ENCODE data around the gene ANKH. TPM values are rescaled to one million over a fixed set of nuclear protein-coding genes. Genes with fewer than 3 reads are reported as not detected.

The ANKH gene
- total RNA-seq, 1 donor from 2014 or later: 10.3 TPM

DNA sequence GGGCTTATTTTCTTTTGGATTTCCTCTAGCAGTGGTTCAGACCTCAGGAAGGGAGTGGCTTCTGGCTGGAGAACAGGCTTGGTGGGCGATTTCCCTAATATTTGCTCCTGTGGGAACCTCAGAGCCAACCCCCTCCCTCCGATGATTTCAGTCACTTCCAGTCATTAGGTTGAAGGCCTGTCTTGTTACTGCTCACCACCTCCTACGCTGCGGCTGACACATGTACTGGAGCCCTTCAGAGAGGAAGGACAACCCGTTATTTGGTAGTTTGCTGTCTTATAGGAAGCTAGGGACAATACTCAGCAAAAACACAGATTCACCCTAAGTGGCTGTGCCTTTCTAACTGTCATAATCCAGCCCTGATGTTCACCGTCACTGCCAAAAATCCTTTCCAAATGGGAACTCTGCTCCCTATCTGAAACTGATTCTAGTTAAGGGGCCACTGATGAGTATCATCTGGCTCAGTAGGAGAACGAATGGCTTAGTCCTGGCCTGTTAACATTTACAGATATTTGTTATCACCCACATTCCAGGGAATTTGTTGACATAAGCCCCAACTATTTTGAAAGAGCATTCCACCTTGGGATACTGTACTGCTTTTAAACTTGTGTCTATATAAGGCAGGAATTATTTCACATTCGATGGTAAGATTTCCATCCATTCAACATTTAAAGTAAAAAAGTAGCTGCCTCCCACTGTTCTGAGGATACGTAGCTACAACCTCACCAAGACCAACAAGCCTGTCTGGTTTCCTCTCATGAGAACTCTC is 29.3 kb upstream of the ANKH start:
- no peak overlapping the region for H3K4me3 ChIP-seq (ENCODE audit: low read depth, low read length)
- no peak for DNase-seq (ENCODE audit: low read depth)
- TF ChIP-seq, protein P1, sequence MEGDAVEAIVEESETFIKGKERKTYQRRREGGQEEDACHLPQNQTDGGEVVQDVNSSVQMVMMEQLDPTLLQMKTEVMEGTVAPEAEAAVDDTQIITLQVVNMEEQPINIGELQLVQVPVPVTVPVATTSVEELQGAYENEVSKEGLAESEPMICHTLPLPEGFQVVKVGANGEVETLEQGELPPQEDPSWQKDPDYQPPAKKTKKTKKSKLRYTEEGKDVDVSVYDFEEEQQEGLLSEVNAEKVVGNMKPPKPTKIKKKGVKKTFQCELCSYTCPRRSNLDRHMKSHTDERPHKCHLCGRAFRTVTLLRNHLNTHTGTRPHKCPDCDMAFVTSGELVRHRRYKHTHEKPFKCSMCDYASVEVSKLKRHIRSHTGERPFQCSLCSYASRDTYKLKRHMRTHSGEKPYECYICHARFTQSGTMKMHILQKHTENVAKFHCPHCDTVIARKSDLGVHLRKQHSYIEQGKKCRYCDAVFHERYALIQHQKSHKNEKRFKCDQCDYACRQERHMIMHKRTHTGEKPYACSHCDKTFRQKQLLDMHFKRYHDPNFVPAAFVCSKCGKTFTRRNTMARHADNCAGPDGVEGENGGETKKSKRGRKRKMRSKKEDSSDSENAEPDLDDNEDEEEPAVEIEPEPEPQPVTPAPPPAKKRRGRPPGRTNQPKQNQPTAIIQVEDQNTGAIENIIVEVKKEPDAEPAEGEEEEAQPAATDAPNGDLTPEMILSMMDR (conservative IDR thresholded peaks at IDR 0.05; ENCODE audit: low read depth, low read length): no peak

DNA sequence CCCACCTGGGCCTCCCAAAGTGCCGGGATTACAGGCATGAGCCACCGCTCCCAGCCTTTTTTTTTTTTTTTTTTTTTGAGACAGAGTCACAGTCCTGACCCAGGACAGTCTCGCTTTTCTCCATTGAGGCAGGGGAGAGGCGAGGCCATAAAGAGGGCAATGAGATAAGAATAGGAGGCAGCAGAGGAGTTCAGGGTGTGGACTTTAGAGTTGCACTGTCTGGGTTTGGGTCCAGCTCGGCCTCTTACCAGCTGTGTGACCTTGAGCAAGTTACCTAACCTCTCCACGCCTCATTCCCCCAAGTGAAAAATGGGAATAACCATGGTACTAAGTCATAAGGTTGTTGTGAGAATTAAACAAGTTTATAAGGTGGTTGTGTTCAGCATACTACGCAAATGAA is 24.6 kb upstream of the ANKH start:
- H3K4me3 ChIP-seq (ENCODE audit: low read depth, low read length): no peak overlapping the region
- DNase-seq (ENCODE audit: low read depth): no peak
- TF ChIP-seq, protein P1 (conservative IDR thresholded peaks at IDR 0.05; ENCODE audit: low read depth, low read length): no peak

DNA sequence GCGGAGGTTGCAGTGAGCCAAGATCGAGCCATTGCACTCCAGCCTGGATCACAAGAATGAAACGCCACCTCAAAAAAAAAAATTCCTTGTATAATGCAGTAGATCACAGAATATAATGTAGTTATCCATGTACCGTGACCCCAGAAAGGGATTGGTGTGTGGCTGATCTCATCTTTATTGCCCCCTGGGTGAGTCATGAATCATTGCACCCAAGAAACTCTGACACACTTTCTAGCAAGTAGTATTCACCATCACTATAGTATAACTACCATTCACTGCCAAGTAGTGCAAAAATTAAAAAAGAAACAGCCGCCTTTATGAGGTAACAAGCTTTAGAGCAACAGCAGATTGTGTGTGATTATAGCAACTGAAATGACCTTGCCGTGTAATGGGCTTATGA is 23.7 kb upstream of the ANKH start:
- TF ChIP-seq, protein P1 (conservative IDR thresholded peaks at IDR 0.05; ENCODE audit: low read depth, low read length): no peak
- H3K4me3 ChIP-seq (ENCODE audit: low read depth, low read length): no peak overlapping the region
- no peak for DNase-seq (ENCODE audit: low read depth)

DNA sequence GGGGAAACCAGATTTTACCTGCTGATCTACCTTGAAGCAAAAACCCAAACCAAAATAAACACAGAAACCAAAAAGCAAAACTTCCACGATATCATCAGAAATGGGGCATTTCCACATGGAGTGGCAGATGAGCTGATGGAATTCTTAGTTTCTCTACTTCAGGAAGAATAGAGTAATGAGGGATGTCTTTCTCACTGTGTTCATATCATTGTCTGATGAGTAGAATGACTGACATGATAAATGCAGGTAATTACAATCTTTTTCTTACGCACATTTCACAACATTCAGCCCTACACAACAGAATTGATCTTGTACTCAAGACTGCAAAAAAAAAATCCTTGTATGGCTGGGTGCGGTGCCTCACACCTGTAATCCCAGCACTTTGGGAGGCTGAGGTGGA is 23.2 kb upstream of the ANKH start:
- no peak for DNase-seq (ENCODE audit: low read depth)
- TF ChIP-seq, protein P1 (conservative IDR thresholded peaks at IDR 0.05; ENCODE audit: low read depth, low read length): no peak
- no peak overlapping the region for H3K4me3 ChIP-seq (ENCODE audit: low read depth, low read length)

DNA sequence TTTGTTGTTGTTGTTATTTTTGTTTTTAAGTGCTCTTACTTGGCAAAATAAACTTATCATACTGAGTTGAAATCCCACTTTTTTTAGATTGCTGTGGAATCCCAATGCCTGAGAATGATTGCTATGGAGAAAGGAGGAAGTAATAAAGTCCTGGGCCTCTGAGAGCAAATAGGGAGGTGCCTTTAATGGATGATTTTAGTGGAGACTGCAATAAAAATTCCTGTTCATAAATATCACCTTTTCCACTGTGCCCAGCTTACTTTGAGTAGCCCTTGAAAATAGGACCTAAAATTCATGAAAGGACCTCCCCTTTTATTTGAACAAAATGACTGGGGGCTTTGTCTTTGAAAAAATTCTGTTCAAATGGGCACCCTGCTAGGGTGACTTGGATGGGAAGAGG is 21.8 kb upstream of the ANKH start:
- no peak for DNase-seq (ENCODE audit: low read depth)
- TF ChIP-seq, protein P1 (conservative IDR thresholded peaks at IDR 0.05; ENCODE audit: low read depth, low read length): no peak
- H3K4me3 ChIP-seq (ENCODE audit: low read depth, low read length): no peak overlapping the region

DNA sequence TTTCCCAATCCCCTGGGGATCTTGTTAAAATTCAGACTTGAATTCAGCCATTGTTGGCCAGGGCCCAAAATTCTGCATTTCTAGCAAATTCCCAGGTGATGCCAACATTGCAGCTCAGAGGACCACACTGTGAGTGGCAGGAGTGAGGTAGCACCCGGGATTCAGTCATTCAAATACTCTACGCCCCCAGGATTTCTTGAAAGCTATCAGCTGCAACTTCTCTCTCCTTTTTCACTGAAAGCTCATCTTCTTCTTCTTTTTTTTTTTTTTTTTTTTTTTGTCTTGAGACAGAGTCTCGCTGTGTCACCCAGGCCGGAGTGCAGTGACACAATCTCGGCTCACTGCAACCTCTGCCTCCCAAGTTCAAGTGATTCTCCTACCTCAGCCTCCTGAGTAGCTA is 19.3 kb upstream of the ANKH start:
- no peak overlapping the region for H3K4me3 ChIP-seq (ENCODE audit: low read depth, low read length)
- no peak for DNase-seq (ENCODE audit: low read depth)
- TF ChIP-seq, protein P1 (conservative IDR thresholded peaks at IDR 0.05; ENCODE audit: low read depth, low read length): no peak

DNA sequence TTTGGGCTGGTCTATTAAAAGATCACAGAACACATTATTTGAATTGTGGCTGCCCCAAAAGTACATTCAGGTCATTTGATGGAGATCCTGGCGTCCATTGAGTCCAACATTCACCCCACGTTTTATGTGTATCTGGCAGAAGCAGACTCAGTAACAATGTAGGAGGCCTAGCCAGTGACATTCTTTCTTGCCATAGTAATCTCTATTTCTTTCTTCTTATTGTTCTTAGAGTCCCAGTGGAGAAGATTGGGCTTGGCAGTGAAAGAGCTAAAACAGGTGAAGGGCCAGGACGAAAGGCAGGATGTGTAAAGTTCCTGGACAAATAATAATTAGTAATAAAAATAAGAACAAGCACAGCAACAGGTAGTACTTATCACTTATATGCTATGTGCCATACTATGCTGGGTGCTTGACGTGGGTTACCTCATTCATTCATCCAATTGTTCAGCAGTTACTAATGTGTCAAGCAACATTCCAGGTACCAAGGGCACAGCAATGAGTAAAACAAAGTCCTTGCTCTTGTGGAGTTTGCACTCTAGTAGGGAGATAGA is 12.6 kb upstream of the ANKH start:
- TF ChIP-seq, protein P1 (conservative IDR thresholded peaks at IDR 0.05; ENCODE audit: low read depth, low read length): no peak
- no peak overlapping the region for H3K4me3 ChIP-seq (ENCODE audit: low read depth, low read length)
- no peak for DNase-seq (ENCODE audit: low read depth)

Measured in epithelial cell of proximal tubule (primary cell).